Left ventricle myocardium inferior (tissue), 1 donor: ENCODE results near the gene CYP4F2. TPM values are rescaled to one million over a fixed set of nuclear protein-coding genes. Genes with fewer than 3 reads are reported as not detected.
"Not testable (repeated sequence)": the region's sequence is repeated elsewhere in the genome, so short reads cannot be mapped to it uniquely, and the experiment has no call there.

Source experiments
- DNase-seq: peaks from one replicate; pipeline ENCODE4 v3.0.0-alpha.2; 2020
- H3K27ac ChIP-seq: fragments of 200-600 bp; replicated peaks from 2 replicates; pipeline ENCODE4 v1.8.0; 2021
- H3K27me3 ChIP-seq: fragments of 200-600 bp; 2 replicates; pipeline ENCODE4 v1.8.0; 2021; ENCODE audit warnings: low read depth
- H3K36me3 ChIP-seq: fragments of 200-600 bp; 2 replicates; pipeline ENCODE4 v1.8.0; 2021
- H3K4me1 ChIP-seq: fragments of 200-600 bp; 2 replicates; pipeline ENCODE4 v1.8.0; 2021
- H3K4me3 ChIP-seq: fragments of 200-600 bp; 2 replicates; pipeline ENCODE4 v1.8.0; 2021; ENCODE audit warnings: mild to moderate bottlenecking, moderate library complexity
- H3K9me3 ChIP-seq: fragments of 200-600 bp; replicated peaks from 2 replicates; pipeline ENCODE4 v1.8.0; 2021
- CTCF ChIP-seq: fragments of 200-600 bp; IDR thresholded peaks from 2 replicates; pipeline ENCODE4 v1.8.0; 2021; ENCODE audit warnings: antibody characterized with exemption, mild to moderate bottlenecking, borderline replicate concordance
- intact Hi-C: fragments of 100-400 bp; cut with micrococcal nuclease; formaldehyde crosslinking; loops from one replicate; pipeline ENCODE4 v1.11.0; 2022
- total RNA-seq: library from RNA; stranded (reverse); fragmentation: NEBNext Ultra II Directional; extraction: Animal tissue kit (Norgen Biotek cat#: 25700); gene quantifications from one replicate; pipeline ENCODE4 v1.2.1, GENCODE V29; 2021
- donor health status: DM: no; HTN: yes; CAD: no; lungs with severe emphysema.

The CYP4F2 gene
- total RNA-seq, 1 donor from 2014 or later = not detected

- TF ChIP-seq CTCF = no peak
- Histone ChIP-seq H3K9me3 (peaks cover 5% of the 10 kb centered on the region), H3K36me3 (no peaks in the 10 kb centered on the region), H3K4me3 (no peak overlapping the region), H3K27ac (no peak overlapping the region), H3K4me1 (peaks cover 13% of the 10 kb centered on the region), H3K27me3 (peaks cover 16% of the 10 kb centered on the region)
- intact Hi-C loops = no loop called here
- no peak for DNase-seq
Measured at GRCh38 chr19:15936173-15936572, 38.3 kb upstream of the CYP4F2 start.

GRCh38 chr19:15935167-15935702, 37.4 kb upstream of the CYP4F2 start:
- no peak for TF ChIP-seq CTCF
- peaks cover 13% of the 10 kb centered on the region for H3K4me1 ChIP-seq
- H3K4me3 ChIP-seq = no peak overlapping the region
- peaks cover 5% of the 10 kb centered on the region for H3K9me3 ChIP-seq
- peaks cover 16% of the 10 kb centered on the region for H3K27me3 ChIP-seq
- no peaks in the 10 kb centered on the region for H3K36me3 ChIP-seq
- no peak for DNase-seq
- intact Hi-C loops = no loop called here
- no peak overlapping the region for H3K27ac ChIP-seq

- no peak for TF ChIP-seq CTCF
- H3K27me3 ChIP-seq = peaks cover 12% of the 10 kb centered on the region
- peaks cover 5% of the 10 kb centered on the region for H3K9me3 ChIP-seq
- intact Hi-C loops = no loop called here
- peaks cover 13% of the 10 kb centered on the region for H3K4me1 ChIP-seq
- no peaks in the 10 kb centered on the region for H3K36me3 ChIP-seq
- peak within 1 kb of the TSS; percentile 30 for H3K27ac ChIP-seq
- peak within 1 kb of the TSS; percentile 11 for H3K4me3 ChIP-seq
- DNase-seq = peak; percentile 73
Measured at GRCh38 chr19:15934332-15935078, 36.6 kb upstream of the CYP4F2 start, which contains the start of gene CYP4F11. TSS of gene CYP4F11 (minus strand) at chr19:15934529. CDS start at chr19:15934408, 121 bp downstream.

- DNase-seq, H3K4me3 ChIP-seq, H3K36me3 ChIP-seq, H3K9me3 ChIP-seq, H3K27me3 ChIP-seq, intact Hi-C loops, H3K27ac ChIP-seq: not testable (repeated sequence)
- H3K4me1 ChIP-seq = peaks cover 13% of the 10 kb centered on the region
Measured at GRCh38 chr19:15933761-15934331, 36.0 kb upstream of the CYP4F2 start.

GRCh38 chr19:15928321-15928720, 30.4 kb upstream of the CYP4F2 start:
- no peak overlapping the region for H3K27ac ChIP-seq
- H3K27me3 ChIP-seq = peaks cover 25% of the 10 kb centered on the region
- intact Hi-C loops = no loop called here
- no peak for DNase-seq
- no peaks in the 10 kb centered on the region for H3K36me3 ChIP-seq
- TF ChIP-seq CTCF = no peak
- no peaks in the 10 kb centered on the region for H3K9me3 ChIP-seq
- H3K4me3 ChIP-seq = no peak overlapping the region
- H3K4me1 ChIP-seq = no peaks in the 10 kb centered on the region

- Histone ChIP-seq H3K4me1 (no peaks in the 10 kb centered on the region), H3K27ac (no peak overlapping the region), H3K27me3 (peaks cover 36% of the 10 kb centered on the region), H3K36me3 (no peaks in the 10 kb centered on the region), H3K9me3 (no peaks in the 10 kb centered on the region), H3K4me3 (no peak overlapping the region)
- no peak for TF ChIP-seq CTCF
- intact Hi-C loops = no loop called here
- no peak for DNase-seq
Measured at GRCh38 chr19:15926484-15926883, 28.6 kb upstream of the CYP4F2 start.
